ENCODE measurements around the gene PCYOX1L. TPM values are rescaled to one million over a fixed set of nuclear protein-coding genes. Genes with fewer than 3 reads are reported as not detected.

The PCYOX1L gene
- total RNA-seq, 2 experiments from 2014 or later, result 17.2 to 18.2 TPM

DNA sequence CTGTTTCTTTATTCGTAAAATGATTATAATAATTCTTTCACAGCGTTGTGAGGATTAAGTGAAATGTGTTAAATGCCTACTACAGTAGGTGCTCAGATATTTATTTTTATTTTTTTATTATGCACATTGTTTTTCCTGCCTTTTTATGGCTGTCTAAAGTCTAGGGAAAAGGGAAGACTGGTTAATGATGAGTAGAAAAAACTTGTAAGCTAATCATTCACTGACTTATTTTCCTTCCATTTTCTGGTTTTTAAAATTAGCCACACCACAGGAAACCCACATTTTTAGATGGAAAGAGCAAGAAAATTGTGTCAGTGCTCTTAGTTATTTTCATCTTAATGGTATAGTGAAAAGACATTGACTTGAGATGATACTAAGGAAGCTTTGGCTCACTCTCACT is 3.9 kb upstream of the PCYOX1L start:
- Mint-ChIP-seq H3K4me1 (peaks cover 67% of the 10 kb centered on the region), H3K36me3 (peaks cover 61% of the 10 kb centered on the region), H3K4me3 (no peak overlapping the region)

DNA sequence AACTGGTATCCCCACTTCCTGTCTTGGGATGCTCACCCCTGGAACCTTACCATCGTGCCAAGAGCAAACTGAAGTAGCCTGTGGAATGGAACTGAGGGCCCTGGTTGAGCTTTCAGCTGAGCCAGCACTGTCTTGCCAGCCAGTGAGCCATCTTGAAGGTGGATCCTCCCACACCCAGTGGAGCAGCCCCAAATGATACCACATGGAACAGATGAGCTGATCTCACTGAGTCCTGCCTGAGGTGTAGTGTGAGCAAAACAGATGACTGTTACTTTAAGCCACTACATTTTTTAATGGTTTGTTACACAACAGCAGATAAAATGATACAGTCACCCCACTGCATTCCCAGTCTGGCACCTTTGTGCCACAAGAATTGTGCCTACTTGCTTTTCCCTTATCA is 2.2 kb upstream of the PCYOX1L start:
- no peak for DNase-seq
- Mint-ChIP-seq H3K4me3 (no peak overlapping the region), H3K27ac (no peak overlapping the region), H3K9me3 (no peaks in the 10 kb centered on the region), H3K36me3 (peaks cover 51% of the 10 kb centered on the region), H3K4me1 (peaks cover 69% of the 10 kb centered on the region), H3K27me3 (no peaks in the 10 kb centered on the region)

More for the DNA sequence above, 3.9 kb upstream of the PCYOX1L start:
- Mint-ChIP-seq H3K9me3 (no peaks in the 10 kb centered on the region), H3K27ac (no peak overlapping the region), H3K27me3 (no peaks in the 10 kb centered on the region)
- no peak for DNase-seq

DNA sequence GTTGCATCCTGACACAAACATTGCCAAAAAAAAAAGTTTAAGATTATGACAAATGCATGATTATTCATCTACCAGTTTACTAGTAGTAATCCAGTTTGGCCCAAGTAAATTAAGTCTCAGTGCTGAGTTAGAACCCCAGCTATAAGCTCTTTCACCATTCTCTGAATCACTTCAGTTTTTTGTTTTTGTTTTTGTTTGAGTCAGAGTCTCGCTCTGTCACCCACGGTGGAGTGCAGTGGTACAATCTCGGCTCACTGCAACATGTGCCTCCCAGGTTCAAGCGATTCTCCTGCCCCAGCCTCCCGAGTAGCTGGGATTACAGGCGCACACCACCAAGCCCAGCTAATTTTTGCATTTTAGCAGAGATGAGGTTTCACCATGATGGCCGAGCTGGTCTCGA is 1.5 kb upstream of the PCYOX1L start:
- Mint-ChIP-seq H3K27ac (no peak overlapping the region), H3K36me3 (peaks cover 50% of the 10 kb centered on the region), H3K27me3 (no peaks in the 10 kb centered on the region), H3K4me3 (peak overlapping the region; percentile 20), H3K4me1 (peaks cover 66% of the 10 kb centered on the region), H3K9me3 (no peaks in the 10 kb centered on the region)
- DNase-seq, result no peak

DNA sequence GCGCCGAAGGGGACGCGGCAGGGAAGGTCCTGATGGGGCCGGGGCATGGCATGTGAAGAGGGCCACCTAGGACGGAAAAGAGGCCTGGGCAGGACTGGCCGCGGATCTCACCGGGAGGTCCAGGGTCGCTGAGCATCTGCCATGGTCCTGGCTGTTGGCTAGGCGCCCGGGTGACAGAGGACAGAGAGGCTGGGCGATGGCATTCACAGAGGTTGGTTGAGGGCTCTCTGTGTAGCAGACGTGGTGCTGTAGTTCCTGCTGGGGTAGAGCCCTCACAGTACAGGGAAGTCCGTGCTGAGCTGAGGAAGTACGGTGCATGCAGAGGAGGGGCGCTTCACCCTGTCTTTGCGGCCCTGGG is 427 bp downstream of the PCYOX1L start:
- Mint-ChIP-seq H3K9me3 (no peaks in the 10 kb centered on the region), H3K27ac (peak overlapping the region; percentile 85), H3K4me3 (peak overlapping the region; percentile 87), H3K27me3 (no peaks in the 10 kb centered on the region), H3K4me1 (peaks cover 55% of the 10 kb centered on the region), H3K36me3 (peaks cover 43% of the 10 kb centered on the region)
- DNase-seq, result peak; percentile 23

DNA sequence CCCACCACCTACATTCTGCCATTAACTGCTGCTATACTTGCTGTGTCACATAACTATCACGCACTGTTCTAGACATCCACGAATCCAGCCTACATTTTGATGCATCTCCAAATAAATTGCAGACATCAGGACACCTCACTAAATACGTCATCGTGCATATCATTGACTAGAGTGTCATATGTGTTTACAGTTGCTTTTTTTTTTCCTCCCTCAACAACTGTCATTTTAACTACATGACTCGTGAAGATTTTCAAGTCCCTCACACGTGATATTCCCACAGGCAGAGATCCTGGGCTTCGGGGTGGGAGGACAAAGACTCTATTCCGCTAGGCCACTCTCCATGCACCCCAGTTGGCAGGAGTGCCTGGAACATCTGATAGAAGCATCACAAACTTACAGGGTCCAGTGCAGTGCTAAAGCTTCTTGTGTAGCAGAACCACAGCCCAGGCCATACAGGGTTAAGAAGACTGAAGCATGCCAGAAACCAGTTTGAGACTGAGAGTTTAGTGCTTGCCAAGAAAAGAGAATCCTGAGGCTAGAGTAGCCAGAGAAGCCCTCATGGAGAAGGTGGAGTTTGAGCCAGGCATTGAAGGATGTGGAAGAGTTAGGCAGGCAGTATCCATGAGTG is 1.1 kb downstream of the PCYOX1L start:
- no peaks in the 10 kb centered on the region for H3K9me3 Mint-ChIP-seq
- H3K36me3 Mint-ChIP-seq, result peaks cover 40% of the 10 kb centered on the region
- peaks cover 50% of the 10 kb centered on the region for H3K4me1 Mint-ChIP-seq
- DNase-seq, result no peak
- no peaks in the 10 kb centered on the region for H3K27me3 Mint-ChIP-seq
- peak overlapping the region; percentile 87 for H3K4me3 Mint-ChIP-seq
- H3K27ac Mint-ChIP-seq, result peak overlapping the region; percentile 85

DNA sequence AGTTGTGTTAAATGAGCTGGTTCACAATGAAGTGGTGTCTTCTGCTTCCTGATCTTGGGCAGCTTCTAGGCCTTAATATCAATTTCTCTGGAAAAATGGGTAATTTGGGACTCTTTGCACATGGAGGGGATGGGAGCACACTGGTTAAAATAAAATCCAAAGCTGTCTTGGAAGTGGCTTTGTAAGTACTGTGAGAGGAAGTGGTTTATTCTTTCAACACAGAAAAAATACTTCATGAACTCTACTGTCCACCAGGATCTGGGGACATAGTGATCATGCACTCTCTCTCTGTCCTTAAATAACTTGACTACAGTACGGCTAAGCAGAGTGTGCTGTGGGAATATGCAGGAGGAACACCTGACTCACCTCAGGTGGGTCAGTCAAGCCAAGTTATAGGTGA is 2.4 kb downstream of the PCYOX1L start:
- H3K36me3 Mint-ChIP-seq, result peaks cover 27% of the 10 kb centered on the region
- H3K4me3 Mint-ChIP-seq, result no peak overlapping the region
- H3K4me1 Mint-ChIP-seq, result peaks cover 41% of the 10 kb centered on the region
- peak overlapping the region; percentile 76 for H3K27ac Mint-ChIP-seq
- H3K27me3 Mint-ChIP-seq, result no peaks in the 10 kb centered on the region
- no peak for DNase-seq
- H3K9me3 Mint-ChIP-seq, result no peaks in the 10 kb centered on the region

DNA sequence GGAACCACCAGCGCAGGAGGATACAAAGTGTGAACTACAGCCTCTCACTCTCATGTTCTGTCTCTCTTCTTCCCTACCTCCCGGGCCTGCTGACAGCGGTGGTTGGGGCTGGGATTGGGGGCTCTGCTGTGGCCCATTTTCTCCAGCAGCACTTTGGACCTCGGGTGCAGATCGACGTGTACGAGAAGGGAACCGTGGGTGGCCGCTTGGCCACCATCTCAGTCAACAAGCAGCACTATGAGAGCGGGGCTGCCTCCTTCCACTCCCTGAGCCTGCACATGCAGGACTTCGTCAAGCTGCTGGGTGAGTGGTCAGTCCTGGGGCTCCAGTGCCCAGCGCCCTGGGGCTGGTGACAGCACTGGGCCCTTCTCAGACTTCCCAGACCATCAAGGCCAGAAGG is 4.7 kb downstream of the PCYOX1L start:
- peaks cover 14% of the 10 kb centered on the region for H3K36me3 Mint-ChIP-seq
- H3K9me3 Mint-ChIP-seq, result no peaks in the 10 kb centered on the region
- peaks cover 25% of the 10 kb centered on the region for H3K4me1 Mint-ChIP-seq
- no peak overlapping the region for H3K27ac Mint-ChIP-seq
- H3K4me3 Mint-ChIP-seq, result no peak overlapping the region
- no peaks in the 10 kb centered on the region for H3K27me3 Mint-ChIP-seq
- DNase-seq, result no peak

DNA sequence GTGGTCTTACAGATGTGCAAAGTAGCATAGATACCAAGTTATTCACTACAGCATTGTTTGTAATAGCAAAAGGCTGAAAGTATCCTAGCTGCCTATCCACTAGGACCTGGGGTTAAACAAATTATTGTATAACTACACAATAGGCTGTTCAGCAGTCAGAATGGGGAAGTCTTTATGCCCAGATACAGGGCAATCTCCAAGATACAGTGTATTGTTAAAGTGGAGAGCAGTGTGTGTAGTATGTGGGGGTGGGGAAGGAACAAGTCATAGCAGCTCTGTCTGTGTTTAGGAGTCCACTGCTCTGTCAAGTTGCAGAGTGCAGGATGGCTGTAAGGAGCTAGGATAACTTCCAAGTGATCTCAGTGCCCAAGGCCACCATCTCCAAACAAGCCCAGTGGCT is 5.5 kb downstream of the PCYOX1L start:
- no peak for DNase-seq
- Mint-ChIP-seq H3K4me3 (no peak overlapping the region), H3K27ac (no peak overlapping the region), H3K27me3 (no peaks in the 10 kb centered on the region), H3K4me1 (peaks cover 25% of the 10 kb centered on the region), H3K9me3 (no peaks in the 10 kb centered on the region), H3K36me3 (peaks cover 14% of the 10 kb centered on the region)

DNA sequence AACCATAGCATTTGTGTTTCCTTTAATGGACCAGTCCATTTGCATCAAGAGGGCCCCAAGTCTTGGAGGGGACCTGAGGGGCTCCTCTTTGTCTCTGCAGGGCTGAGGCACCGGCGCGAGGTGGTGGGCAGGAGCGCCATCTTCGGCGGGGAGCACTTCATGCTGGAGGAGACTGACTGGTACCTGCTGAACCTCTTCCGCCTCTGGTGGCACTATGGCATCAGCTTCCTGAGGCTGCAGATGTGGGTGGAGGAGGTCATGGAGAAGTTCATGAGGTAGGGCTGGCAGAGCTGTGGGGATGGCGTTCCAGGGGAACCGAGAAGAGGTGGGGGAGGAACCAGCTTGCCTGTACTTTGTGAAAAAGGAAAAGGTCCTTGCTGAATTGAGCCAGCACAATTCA is 6.1 kb downstream of the PCYOX1L start:
- Mint-ChIP-seq H3K9me3 (no peaks in the 10 kb centered on the region), H3K27ac (no peak overlapping the region), H3K27me3 (no peaks in the 10 kb centered on the region), H3K4me1 (peaks cover 20% of the 10 kb centered on the region), H3K4me3 (no peak overlapping the region), H3K36me3 (peaks cover 11% of the 10 kb centered on the region)
- DNase-seq, result no peak

DNA sequence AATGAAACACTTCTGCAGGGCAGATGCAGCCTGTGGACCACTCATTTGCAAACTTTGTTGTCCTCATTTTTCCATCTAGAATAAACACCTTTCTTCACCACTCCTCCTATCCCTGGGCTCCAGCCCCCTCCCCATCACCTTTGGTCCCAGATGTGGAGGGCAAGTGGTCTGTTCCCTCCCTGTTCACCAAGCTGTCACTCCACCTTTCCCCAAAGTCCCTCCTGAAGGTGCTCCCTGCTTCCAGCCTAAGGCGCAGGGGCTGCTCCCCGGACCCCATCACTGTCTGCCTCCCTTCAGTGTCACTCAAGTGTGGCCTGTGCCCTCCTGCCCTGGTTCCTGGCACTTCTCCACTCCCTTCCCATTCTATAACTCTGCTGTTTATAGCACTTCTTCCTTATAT is 6.9 kb downstream of the PCYOX1L start:
- H3K4me3 Mint-ChIP-seq, result no peak overlapping the region
- H3K36me3 Mint-ChIP-seq, result peaks cover 10% of the 10 kb centered on the region
- H3K4me1 Mint-ChIP-seq, result peaks cover 14% of the 10 kb centered on the region
- DNase-seq, result no peak
- H3K27me3 Mint-ChIP-seq, result no peaks in the 10 kb centered on the region
- H3K9me3 Mint-ChIP-seq, result no peaks in the 10 kb centered on the region
- no peak overlapping the region for H3K27ac Mint-ChIP-seq

DNA sequence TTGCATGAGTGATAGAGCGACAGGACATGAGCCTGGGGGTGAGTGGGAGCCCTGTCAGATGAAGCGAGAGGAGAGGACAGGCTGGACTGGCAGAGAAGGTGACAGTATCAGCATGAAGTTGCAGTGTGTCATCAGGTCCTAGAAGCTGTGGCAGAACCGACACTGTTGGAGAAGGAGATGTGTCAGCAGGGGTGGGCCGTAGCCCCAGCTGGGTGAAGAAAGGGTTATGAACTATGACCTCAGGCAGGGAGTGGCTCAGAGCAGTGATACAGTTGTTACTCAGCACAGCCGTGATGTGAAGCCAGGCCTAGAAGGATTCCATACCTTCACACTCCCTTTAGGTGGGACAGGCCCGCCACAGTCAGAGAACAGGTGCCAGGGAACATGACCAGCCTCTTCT is 7.6 kb downstream of the PCYOX1L start:
- no peak for DNase-seq
- Mint-ChIP-seq H3K27ac (no peak overlapping the region), H3K4me3 (no peak overlapping the region), H3K36me3 (peaks cover 6% of the 10 kb centered on the region), H3K9me3 (no peaks in the 10 kb centered on the region), H3K4me1 (peaks cover 7% of the 10 kb centered on the region), H3K27me3 (no peaks in the 10 kb centered on the region)

DNA sequence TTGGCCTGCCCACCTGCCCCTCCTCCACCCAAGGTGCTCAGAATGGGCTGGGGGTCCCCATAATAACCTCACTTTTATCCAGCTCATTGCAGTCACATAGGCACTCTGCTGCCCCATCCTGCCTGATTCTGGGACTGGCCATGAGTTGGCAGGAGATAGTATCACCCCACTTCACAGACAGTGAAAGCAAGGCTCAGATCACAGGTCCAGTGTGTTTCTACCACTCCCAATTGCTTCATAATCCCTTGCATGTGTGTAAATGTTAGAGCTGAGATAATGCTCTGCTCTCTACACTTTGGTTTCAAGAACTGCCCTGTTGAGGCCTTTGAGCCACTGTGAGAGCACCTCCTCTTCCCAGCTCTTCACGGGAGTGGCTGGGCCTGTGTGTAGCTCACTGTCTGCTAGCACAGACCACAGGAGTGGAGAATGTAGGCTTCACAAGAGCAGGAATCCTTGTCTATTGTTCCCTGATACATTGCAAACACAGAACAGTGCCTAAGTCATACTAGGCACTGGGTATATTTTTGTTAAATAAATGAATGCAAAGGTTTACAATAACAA is 8.4 kb downstream of the PCYOX1L start:
- H3K9me3 Mint-ChIP-seq, result no peaks in the 10 kb centered on the region
- DNase-seq, result no peak
- H3K27me3 Mint-ChIP-seq, result no peaks in the 10 kb centered on the region
- H3K4me3 Mint-ChIP-seq, result no peak overlapping the region
- H3K4me1 Mint-ChIP-seq, result no peaks in the 10 kb centered on the region
- no peak overlapping the region for H3K27ac Mint-ChIP-seq
- peaks cover 4% of the 10 kb centered on the region for H3K36me3 Mint-ChIP-seq

DNA sequence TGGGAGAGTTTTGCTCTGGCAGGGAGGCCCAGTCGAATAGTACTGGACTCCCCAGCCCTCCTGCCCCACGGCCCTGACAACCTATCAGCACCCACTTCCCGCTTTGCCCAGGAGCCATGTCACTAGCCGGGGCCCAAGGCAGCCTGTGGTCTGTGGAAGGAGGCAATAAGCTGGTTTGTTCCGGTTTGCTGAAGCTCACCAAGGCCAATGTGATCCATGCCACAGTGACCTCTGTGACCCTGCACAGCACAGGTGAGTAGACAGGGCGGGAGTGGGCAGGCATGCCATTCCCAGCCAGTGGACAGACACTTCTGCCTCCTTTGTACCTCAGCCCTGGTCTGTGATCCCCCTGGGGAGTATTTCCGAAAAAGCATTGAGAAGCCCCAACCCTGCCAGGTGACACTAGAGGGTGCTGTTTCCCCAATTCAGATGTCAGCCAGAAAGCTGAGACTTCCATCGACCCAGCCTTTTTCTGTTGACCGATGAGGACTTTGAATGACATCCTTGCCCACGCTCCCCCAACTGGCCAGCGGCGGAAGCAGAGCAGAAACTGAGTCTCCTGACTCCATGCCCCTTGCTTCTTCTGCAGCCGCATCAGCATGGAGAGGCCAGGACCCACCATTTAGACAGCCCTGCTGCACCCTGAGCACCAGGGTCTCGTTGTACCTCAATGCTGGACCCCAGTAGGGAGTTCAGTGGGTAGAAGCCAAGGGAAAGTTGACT is 9.6 kb downstream of the PCYOX1L start:
- peaks cover 4% of the 10 kb centered on the region for H3K36me3 Mint-ChIP-seq

DNA sequence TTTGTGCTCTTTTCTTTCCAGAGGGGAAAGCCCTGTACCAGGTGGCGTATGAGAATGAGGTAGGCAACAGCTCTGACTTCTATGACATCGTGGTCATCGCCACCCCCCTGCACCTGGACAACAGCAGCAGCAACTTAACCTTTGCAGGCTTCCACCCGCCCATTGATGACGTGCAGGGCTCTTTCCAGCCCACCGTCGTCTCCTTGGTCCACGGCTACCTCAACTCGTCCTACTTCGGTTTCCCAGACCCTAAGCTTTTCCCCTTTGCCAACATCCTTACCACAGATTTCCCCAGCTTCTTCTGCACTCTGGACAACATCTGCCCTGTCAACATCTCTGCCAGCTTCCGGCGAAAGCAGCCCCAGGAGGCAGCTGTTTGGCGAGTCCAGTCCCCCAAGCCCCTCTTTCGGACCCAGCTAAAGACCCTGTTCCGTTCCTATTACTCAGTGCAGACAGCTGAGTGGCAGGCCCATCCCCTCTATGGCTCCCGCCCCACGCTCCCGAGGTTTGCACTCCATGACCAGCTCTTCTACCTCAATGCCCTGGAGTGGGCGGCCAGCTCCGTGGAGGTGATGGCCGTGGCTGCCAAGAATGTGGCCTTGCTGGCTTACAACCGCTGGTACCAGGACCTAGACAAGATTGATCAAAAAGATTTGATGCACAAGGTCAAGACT is 10.3 kb downstream of the PCYOX1L start:
- Mint-ChIP-seq H3K9me3 (no peaks in the 10 kb centered on the region), H3K27me3 (no peaks in the 10 kb centered on the region), H3K4me3 (no peak overlapping the region), H3K4me1 (no peaks in the 10 kb centered on the region), H3K27ac (no peak overlapping the region), H3K36me3 (no peaks in the 10 kb centered on the region)
- no peak for DNase-seq

More for the DNA sequence above, 9.6 kb downstream of the PCYOX1L start:
- Mint-ChIP-seq H3K27ac (no peak overlapping the region), H3K4me1 (no peaks in the 10 kb centered on the region), H3K9me3 (no peaks in the 10 kb centered on the region), H3K27me3 (no peaks in the 10 kb centered on the region), H3K4me3 (no peak overlapping the region)
- peak; percentile 45 for DNase-seq

DNA sequence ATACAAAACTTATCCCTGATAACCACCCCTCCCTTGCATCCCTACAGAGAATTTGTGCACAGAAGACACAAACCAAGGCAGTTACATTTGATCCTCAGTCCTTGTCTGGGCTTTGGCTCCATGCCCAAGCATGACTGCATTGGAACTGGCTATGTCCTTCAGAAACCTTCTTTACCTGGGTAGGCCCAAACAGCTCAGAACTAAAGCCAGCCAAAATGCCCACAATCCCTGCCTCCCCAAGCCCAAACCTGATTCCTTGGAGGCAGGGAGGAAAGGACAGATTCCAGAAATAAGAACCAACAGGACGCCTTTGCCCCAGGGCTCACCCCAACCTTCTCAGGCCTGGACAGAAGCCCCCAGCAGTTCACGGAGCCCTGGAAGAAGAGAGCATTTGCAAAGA is 13.0 kb downstream of the PCYOX1L start:
- Mint-ChIP-seq H3K27ac (no peak overlapping the region), H3K4me3 (no peak overlapping the region), H3K36me3 (no peaks in the 10 kb centered on the region), H3K4me1 (no peaks in the 10 kb centered on the region), H3K9me3 (no peaks in the 10 kb centered on the region), H3K27me3 (no peaks in the 10 kb centered on the region)
- no peak for DNase-seq

Data from activated naive CD8-positive, alpha-beta T cell treated with anti-CD3 and anti-CD28 coated beads for 36 hours (primary cell).